ENCODE measurements around the gene ABCA7.

The ABCA7 gene

GRCh38 chr19:1004803-1005664 is 34.9 kb upstream of the ABCA7 start:
- DNase-seq = no peak

- DNase-seq = no peak
Observed at GRCh38 chr19:1006711-1007398, 33.1 kb upstream of the ABCA7 start.

- DNase-seq = no peak
Observed at GRCh38 chr19:1007399-1008251, 32.3 kb upstream of the ABCA7 start.

GRCh38 chr19:1008268-1009040 is 31.5 kb upstream of the ABCA7 start:
- no peak for DNase-seq

GRCh38 chr19:1009041-1009980 is 30.6 kb upstream of the ABCA7 start:
- no peak for DNase-seq

GRCh38 chr19:1009981-1010538 is 29.8 kb upstream of the ABCA7 start:
- DNase-seq = no peak

GRCh38 chr19:1010586-1011510 is 29.1 kb upstream of the ABCA7 start:
- DNase-seq = no peak

GRCh38 chr19:1011831-1012333 is 28.0 kb upstream of the ABCA7 start:
- DNase-seq = no peak

GRCh38 chr19:1012334-1012733 is 27.6 kb upstream of the ABCA7 start:
- no peak for DNase-seq

- no peak for DNase-seq
Observed at GRCh38 chr19:1013218-1013617, 26.7 kb upstream of the ABCA7 start.

- DNase-seq = no peak
Observed at GRCh38 chr19:1014161-1015060, 25.5 kb upstream of the ABCA7 start.

GRCh38 chr19:1015061-1015781 is 24.7 kb upstream of the ABCA7 start:
- no peak for DNase-seq

GRCh38 chr19:1015782-1016646 is 23.9 kb upstream of the ABCA7 start:
- DNase-seq = no peak

- no peak for DNase-seq
Observed at GRCh38 chr19:1016647-1017114, 23.2 kb upstream of the ABCA7 start.

GRCh38 chr19:1017115-1017905 is 22.6 kb upstream of the ABCA7 start:
- DNase-seq = no peak

GRCh38 chr19:1017906-1018305 is 22.0 kb upstream of the ABCA7 start:
- no peak for DNase-seq

Data from CD4-positive, alpha-beta T cell treated with Interleukin-6 for 4 hours (primary cell).